ENCODE results near the gene CSTPP1. TPM values are rescaled to one million over a fixed set of nuclear protein-coding genes. Genes with fewer than 3 reads are reported as not detected.

CSTPP1 gene
- total and polyA plus RNA-seq, 8 donors, result 16.4 to 146 (median 37.3) TPM

DNA sequence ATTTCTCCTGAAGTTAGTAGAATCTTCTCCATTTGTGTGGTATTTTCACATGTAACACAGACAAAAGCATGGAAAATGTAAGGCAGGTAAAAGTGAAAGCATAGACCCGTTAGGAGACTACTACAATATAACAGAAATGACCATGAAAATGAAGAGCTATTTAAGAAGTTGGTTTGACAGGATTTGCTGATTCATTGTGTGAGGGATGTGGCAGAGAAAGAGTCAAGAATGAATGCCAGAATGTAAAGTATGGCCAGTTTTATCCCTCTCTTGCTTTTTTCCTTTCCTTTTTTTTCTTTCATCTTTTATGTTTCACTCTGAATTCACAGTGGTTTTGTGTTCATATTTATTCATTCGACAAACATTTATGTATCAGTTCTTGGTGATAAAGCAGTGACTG is 124.2 kb downstream of the CSTPP1 start:
- WGBS, 5 donors, result 64 to 72% (median 69%) methylated on average over 2 of the region's 2 CpGs
- TF ChIP-seq, protein P1, sequence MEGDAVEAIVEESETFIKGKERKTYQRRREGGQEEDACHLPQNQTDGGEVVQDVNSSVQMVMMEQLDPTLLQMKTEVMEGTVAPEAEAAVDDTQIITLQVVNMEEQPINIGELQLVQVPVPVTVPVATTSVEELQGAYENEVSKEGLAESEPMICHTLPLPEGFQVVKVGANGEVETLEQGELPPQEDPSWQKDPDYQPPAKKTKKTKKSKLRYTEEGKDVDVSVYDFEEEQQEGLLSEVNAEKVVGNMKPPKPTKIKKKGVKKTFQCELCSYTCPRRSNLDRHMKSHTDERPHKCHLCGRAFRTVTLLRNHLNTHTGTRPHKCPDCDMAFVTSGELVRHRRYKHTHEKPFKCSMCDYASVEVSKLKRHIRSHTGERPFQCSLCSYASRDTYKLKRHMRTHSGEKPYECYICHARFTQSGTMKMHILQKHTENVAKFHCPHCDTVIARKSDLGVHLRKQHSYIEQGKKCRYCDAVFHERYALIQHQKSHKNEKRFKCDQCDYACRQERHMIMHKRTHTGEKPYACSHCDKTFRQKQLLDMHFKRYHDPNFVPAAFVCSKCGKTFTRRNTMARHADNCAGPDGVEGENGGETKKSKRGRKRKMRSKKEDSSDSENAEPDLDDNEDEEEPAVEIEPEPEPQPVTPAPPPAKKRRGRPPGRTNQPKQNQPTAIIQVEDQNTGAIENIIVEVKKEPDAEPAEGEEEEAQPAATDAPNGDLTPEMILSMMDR (IDR thresholded peaks at IDR 0.05), result no peak
- no peak for TF ChIP-seq POLR2A (IDR thresholded peaks at IDR 0.05)
- no peak for TF ChIP-seq EP300 (IDR thresholded peaks at IDR 0.05)
- TF ChIP-seq POLR2AphosphoS5 (IDR thresholded peaks at IDR 0.05), result no peak

DNA sequence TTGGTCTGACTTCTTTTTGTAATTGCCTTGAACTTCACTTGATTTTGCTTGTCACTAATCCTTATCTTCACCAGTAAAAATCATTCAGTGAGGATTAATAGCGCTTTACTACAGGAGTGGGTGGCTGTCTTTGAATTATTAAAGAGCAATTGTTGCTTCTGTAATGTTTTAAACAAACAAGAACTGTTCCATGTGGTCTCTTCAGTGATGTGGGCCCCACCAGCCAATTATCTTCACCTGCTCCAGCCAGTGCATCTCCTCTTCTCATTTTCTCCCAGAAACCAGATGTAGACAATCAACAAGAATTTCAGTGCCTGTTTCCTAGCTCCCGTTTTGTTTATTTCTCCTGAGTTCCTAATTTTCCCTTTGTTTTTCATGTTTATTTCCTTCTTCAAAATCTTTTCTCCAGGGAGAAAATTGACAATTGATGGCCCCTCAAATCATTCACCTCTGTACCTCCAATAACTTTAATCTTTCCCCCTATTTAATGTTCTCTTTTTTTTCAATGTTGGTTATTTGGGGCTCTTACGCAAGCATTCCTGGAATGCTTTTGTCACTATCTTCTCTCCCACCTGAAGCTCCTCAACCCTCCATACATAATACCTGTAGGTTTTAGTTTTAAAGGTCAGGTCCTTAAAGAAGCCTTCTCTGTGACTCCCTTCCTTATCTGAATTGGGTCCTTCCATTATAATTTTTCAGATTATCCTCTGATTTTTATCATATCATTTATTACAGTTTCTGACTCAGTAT is 125.0 kb downstream of the CSTPP1 start:
- 83 to 89% (median 83%) methylated on average over 3 of the region's 3 CpGs for WGBS, 5 donors
- no peak for TF ChIP-seq POLR2AphosphoS5 (IDR thresholded peaks at IDR 0.05)
- TF ChIP-seq, protein P1 (IDR thresholded peaks at IDR 0.05), result no peak
- no peak for TF ChIP-seq POLR2A (IDR thresholded peaks at IDR 0.05)
- no peak for TF ChIP-seq EP300 (IDR thresholded peaks at IDR 0.05)
- intact Hi-C loops (cut with DNase I; ENCODE audit: low total_unique reads), result no loop called here
- Histone ChIP-seq H3K9me3 (no peaks in the 10 kb centered on the region), H3K36me3 (peaks cover 0 to 11% (median 5%) of the 10 kb centered on the region in 4 donors), H3K27ac (no peak overlapping the region), H3K4me1 (no peaks in the 10 kb centered on the region), H3K27me3 (no peaks in the 10 kb centered on the region), H3K4me3 (no peak overlapping the region)
- no peak for DNase-seq

More for the DNA sequence above, 124.2 kb downstream of the CSTPP1 start:
- H3K27me3 ChIP-seq, result no peaks in the 10 kb centered on the region
- no peak overlapping the region for H3K4me3 ChIP-seq
- H3K27ac ChIP-seq, result no peak overlapping the region
- peaks cover 0 to 3% (median under 1%) of the 10 kb centered on the region in 4 donors for H3K4me1 ChIP-seq
- intact Hi-C loops (cut with DNase I; ENCODE audit: low total_unique reads), result no loop called here
- DNase-seq, result no peak
- no peaks in the 10 kb centered on the region for H3K9me3 ChIP-seq
- peaks cover 0 to 11% (median 5%) of the 10 kb centered on the region in 4 donors for H3K36me3 ChIP-seq

- DNase-seq, result no peak
- TF ChIP-seq, protein P1 (IDR thresholded peaks at IDR 0.05), result no peak
- TF ChIP-seq EP300 (IDR thresholded peaks at IDR 0.05), result no peak
- no peak for TF ChIP-seq POLR2A (IDR thresholded peaks at IDR 0.05)
- no peak for TF ChIP-seq POLR2AphosphoS5 (IDR thresholded peaks at IDR 0.05)
- H3K4me3 ChIP-seq, result no peak overlapping the region
- intact Hi-C loops (cut with DNase I; ENCODE audit: low total_unique reads), result no loop called here
- WGBS, 5 donors, result 90 to 98% (median 95%) methylated on average over 2 of the region's 2 CpGs
- no peaks in the 10 kb centered on the region for H3K4me1 ChIP-seq
- H3K36me3 ChIP-seq, result peaks cover 0 to 11% (median 5%) of the 10 kb centered on the region in 4 donors
- no peaks in the 10 kb centered on the region for H3K27me3 ChIP-seq
- H3K9me3 ChIP-seq, result no peaks in the 10 kb centered on the region
- no peak overlapping the region for H3K27ac ChIP-seq
These were observed 126.2 kb downstream of the CSTPP1 start for GRCh38 chr11:47062736-47063135.

DNA sequence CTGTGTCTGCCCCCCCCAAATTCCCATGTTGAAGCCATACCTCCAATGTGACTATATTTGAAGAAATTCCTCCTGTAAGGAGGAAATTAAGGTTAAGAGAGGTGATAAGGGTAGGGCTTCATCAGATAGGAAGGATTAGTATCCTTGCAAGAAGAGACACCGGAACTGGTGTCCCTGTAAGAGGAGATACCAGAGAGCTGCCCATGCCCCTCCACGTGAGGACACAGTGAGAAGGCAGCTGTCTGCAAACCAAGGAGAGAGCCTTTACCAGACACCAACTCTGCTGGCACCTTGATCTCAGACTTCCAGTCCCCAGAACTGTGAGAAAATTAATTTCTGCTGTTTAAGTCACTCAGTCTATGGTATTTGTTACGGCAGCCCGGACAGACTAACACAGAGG is 130.8 kb downstream of the CSTPP1 start:
- Histone ChIP-seq H3K9me3 (no peaks in the 10 kb centered on the region), H3K4me1 (peaks cover 0 to 20% (median 8%) of the 10 kb centered on the region in 4 donors), H3K27me3 (no peaks in the 10 kb centered on the region), H3K27ac (no peak overlapping the region), H3K4me3 (no peak overlapping the region), H3K36me3 (no peaks in the 10 kb centered on the region)
- intact Hi-C loops (cut with DNase I; ENCODE audit: low total_unique reads), result no loop called here
- no peak for DNase-seq
- TF ChIP-seq, protein P1 (IDR thresholded peaks at IDR 0.05), result no peak
- no peak for TF ChIP-seq POLR2AphosphoS5 (IDR thresholded peaks at IDR 0.05)
- no peak for TF ChIP-seq EP300 (IDR thresholded peaks at IDR 0.05)
- TF ChIP-seq POLR2A (IDR thresholded peaks at IDR 0.05), result no peak
- 72 to 90% (median 80%) methylated on average over 4 of the region's 4 CpGs for WGBS, 5 donors

Data from stomach (tissue), 9 donors.